ENCODE data around the gene GRIK4. TPM values are rescaled to one million over a fixed set of nuclear protein-coding genes. Genes with fewer than 3 reads are reported as not detected.

Gene GRIK4
- total and polyA plus RNA-seq, 2 of the 4 experiments (the other 2 are of a cell fraction): 0.18 to 0.38 TPM

- Histone ChIP-seq H2AK5ac (ENCODE audit: low read depth, low read length) (no peak overlapping the region), H3K14ac (replicated peaks; ENCODE audit: low read depth, low read length) (no peak overlapping the region), H3K23ac (ENCODE audit: low read depth, low read length) (no peak overlapping the region), H2AK9ac (replicated peaks; ENCODE audit: low read depth, low read length, poor library complexity) (no peak overlapping the region), H4K5ac (ENCODE audit: low read depth, low read length) (no peak overlapping the region), H3K4me2 (ENCODE audit: low read depth, low read length) (no peak overlapping the region), H3K9me1 (ENCODE audit: insufficient read depth, low read length) (no peaks in the 10 kb centered on the region), H4K20me1 (ENCODE audit: insufficient read depth, low read length) (no peaks in the 10 kb centered on the region), H3K9ac (ENCODE audit: low read depth, low read length) (no peak overlapping the region), H3K79me1 (ENCODE audit: low read depth in 1 of 2, low read length in 2 of 2) (no peaks in the 10 kb centered on the region), H3K36me3 (ENCODE audit: control insufficient read depth, insufficient read depth, low read length) (no peaks in the 10 kb centered on the region), H3K4me3 (ENCODE audit: insufficient read depth, low read depth, low read length) (no peak overlapping the region), H2BK5ac (ENCODE audit: low read depth, low read length, poor library complexity, severe bottlenecking) (no peak overlapping the region), H2BK20ac (ENCODE audit: low read depth, low read length) (no peak overlapping the region), H4K8ac (ENCODE audit: low read depth in 2 of 2, low read length in 2 of 2) (no peak overlapping the region), H2AFZ (replicated peaks; ENCODE audit: low read length, poor library complexity) (no peak overlapping the region), H2BK120ac (ENCODE audit: low read depth, low read length) (no peak overlapping the region), H3K9me3 (ENCODE audit: control insufficient read depth, insufficient read depth, low read length) (no peaks in the 10 kb centered on the region), H2BK15ac (ENCODE audit: low read depth, low read length) (no peak overlapping the region), H3K27ac (ENCODE audit: insufficient read depth, low read length) (no peak overlapping the region), H3K27me3 (ENCODE audit: control insufficient read depth, insufficient read depth, low read length) (peaks cover 14% of the 10 kb centered on the region), H4K91ac (ENCODE audit: insufficient read depth, low read depth, low read length) (no peak overlapping the region), H3K18ac (ENCODE audit: low read depth, low read length) (no peak overlapping the region), H3K56ac (ENCODE audit: extremely low read depth, insufficient read depth, low read length) (no peak overlapping the region), H3K4me1 (ENCODE audit: control insufficient read depth, insufficient read depth, low read length) (no peaks in the 10 kb centered on the region), H3K4ac (ENCODE audit: low read depth, low read length) (no peak overlapping the region)
- WGBS, 2 experiments (ENCODE audit: extremely low coverage in 2 of 2, insufficient read length in 1 of 2): 100% methylated on average over 1 of the region's 11 CpGs; no CpG with 5 or more reads in 1 of the 2 experiments
- no peak for TF ChIP-seq POLR2A (IDR thresholded peaks at IDR 0.05; ENCODE audit: low read depth, low read length)
- TF ChIP-seq RCOR1 (IDR thresholded peaks at IDR 0.05; ENCODE audit: insufficient replicate concordance, low read length): no peak
- TF ChIP-seq RAD21 (IDR thresholded peaks at IDR 0.05; ENCODE audit: low read length): no peak
- in situ Hi-C loops (cut with MboI; ENCODE audit: low sequenced_read_pairs) (loop anchor here (25.0 kb wide), 1 partner anchor 384 kb away; no protein-coding TSS in a partner anchor), dilution Hi-C loops (cut with HindIII; ENCODE audit: low sequenced_read_pairs, unreplicated experiment) (no loop called here), intact Hi-C loops (cut with micrococcal nuclease) (no loop called here)
- ChIA-PET CTCF (interaction anchor here (2.2 kb wide), 1 partner anchor 12 kb away, joined by 12 read pairs; no protein-coding TSS in a partner anchor), POLR2A (ENCODE audit: unreplicated experiment) (no interaction called here)
- BruUV-seq (replicated peaks): no TSS peak
- no peak for DNase-seq
- ATAC-seq (ENCODE audit: low read depth): no peak
These were observed 185.2 kb downstream of the GRIK4 start for GRCh38 chr11:120696597-120697218.
